ENCODE results near the gene CTBP2. TPM values are rescaled to one million over a fixed set of nuclear protein-coding genes. Genes with fewer than 3 reads are reported as not detected.
A peak's percentile ranks its signal among the peaks of the same experiment; 100 is the strongest.

CTBP2 gene
- total RNA-seq, 1 donor from 2014 or later, result 57.7 TPM

DNA sequence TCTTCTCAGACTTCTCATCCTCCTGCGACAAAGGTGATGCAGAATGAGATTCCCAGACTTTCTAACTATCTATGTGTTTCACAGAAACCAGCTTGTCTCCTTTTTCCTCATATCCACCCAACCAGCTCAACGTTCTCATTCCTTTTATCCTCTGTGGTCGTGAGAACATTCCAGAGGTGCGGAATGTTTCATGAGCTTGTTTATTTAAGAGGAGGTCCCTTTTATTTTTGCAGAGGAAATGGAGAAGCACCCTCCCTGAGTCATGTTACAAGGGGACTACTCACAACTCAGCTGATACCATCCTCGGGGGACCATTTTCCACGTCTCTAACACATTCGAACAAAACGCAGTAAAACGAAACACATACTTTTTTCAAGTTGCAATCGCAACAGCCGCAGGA, 125.2 kb downstream of the CTBP2 start:
- DNase-seq (ENCODE audit: low spot score in 2 of 2), result no peak
- Histone ChIP-seq H3K27me3 (no peaks in the 10 kb centered on the region), H3K4me1 (peaks cover 10 to 71% of the 10 kb centered on the region in 2 donors), H3K4me3 (peak overlapping the region in 1 of 2 donors; percentile 21), H3K27ac (peak overlapping the region; percentile 20 to 44), H3K36me3 (peaks cover 0 to 4% of the 10 kb centered on the region in 2 donors), H3K9me3 (no peaks in the 10 kb centered on the region)
- intact Hi-C loops (cut with DNase I), result no loop called here
- TF ChIP-seq, protein P1, sequence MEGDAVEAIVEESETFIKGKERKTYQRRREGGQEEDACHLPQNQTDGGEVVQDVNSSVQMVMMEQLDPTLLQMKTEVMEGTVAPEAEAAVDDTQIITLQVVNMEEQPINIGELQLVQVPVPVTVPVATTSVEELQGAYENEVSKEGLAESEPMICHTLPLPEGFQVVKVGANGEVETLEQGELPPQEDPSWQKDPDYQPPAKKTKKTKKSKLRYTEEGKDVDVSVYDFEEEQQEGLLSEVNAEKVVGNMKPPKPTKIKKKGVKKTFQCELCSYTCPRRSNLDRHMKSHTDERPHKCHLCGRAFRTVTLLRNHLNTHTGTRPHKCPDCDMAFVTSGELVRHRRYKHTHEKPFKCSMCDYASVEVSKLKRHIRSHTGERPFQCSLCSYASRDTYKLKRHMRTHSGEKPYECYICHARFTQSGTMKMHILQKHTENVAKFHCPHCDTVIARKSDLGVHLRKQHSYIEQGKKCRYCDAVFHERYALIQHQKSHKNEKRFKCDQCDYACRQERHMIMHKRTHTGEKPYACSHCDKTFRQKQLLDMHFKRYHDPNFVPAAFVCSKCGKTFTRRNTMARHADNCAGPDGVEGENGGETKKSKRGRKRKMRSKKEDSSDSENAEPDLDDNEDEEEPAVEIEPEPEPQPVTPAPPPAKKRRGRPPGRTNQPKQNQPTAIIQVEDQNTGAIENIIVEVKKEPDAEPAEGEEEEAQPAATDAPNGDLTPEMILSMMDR (IDR thresholded peaks at IDR 0.05), result no peak

DNA sequence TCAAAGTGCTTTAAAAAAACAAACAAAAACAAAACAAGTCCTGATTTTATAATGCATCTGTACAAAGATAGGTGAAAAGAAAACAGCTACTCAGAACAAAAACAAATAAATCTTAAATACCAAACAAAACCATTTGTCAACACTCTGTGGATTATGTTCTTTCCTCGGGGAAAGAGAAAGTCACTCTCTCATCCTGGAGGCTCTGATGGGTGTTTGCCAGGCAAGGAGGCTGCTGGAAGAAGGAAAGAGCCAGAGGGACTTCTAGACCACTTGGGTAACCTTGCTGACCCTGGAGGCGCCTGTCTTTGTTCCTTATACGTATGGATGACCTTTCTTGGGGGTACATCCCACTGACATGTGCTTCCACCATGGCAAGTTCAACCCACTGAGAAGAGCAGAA, 125.7 kb downstream of the CTBP2 start:
- H3K4me1 ChIP-seq, result peaks cover 9 to 71% of the 10 kb centered on the region in 2 donors
- H3K36me3 ChIP-seq, result peaks cover 0 to 4% of the 10 kb centered on the region in 2 donors
- peak overlapping the region; percentile 20 to 44 for H3K27ac ChIP-seq
- no peak for DNase-seq (ENCODE audit: low spot score in 2 of 2)
- TF ChIP-seq, protein P1 (IDR thresholded peaks at IDR 0.05), result no peak
- H3K9me3 ChIP-seq, result no peaks in the 10 kb centered on the region
- intact Hi-C loops (cut with DNase I), result no loop called here
- H3K27me3 ChIP-seq, result no peaks in the 10 kb centered on the region
- peak overlapping the region in 1 of 2 donors; percentile 21 for H3K4me3 ChIP-seq

DNA sequence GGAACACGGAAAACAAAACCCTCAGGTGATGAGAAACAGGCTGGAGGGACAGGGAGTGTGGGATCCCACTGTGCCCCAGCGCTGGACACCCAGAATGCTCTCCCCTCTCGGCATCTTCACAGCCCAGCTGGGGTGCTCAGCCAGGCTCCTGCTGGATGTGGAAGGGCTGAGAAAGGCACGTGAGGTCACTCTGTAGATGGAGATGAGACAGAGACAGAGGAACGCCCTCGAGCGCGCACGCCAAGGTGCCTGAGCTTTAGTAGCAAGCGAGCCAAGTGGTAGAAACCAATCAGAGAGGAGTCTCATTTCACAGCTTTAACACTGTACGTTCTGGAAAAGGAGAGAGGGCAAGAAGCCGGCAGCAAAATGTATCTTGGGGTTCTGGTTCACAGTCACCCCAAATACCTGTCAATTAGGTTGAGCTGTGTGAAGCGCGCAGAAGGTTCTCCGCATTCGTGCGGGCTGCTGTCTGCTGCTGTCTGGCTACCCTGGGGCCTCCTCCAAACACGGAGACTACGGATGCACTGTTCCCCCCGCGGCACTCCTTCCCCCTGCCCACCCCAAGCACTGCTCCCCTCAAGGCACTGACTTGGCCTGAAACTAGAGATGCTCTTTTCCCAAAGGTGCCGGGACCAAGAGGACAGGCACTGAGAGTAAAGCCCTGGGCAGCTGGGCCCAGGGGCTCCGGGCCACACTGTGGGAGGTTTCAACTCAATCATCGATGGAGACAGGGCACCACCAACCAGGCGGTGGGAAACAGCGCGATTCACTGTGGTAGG, 127.0 kb downstream of the CTBP2 start:
- peaks cover 6 to 64% of the 10 kb centered on the region in 2 donors for H3K4me1 ChIP-seq
- no peak overlapping the region for H3K4me3 ChIP-seq
- TF ChIP-seq, protein P1 (IDR thresholded peaks at IDR 0.05), result no peak
- peaks cover 0 to 4% of the 10 kb centered on the region in 2 donors for H3K36me3 ChIP-seq
- H3K9me3 ChIP-seq, result no peaks in the 10 kb centered on the region
- no peaks in the 10 kb centered on the region for H3K27me3 ChIP-seq
- peak overlapping the region in 1 of 2 donors; percentile 75 for H3K27ac ChIP-seq
- intact Hi-C loops (cut with DNase I), result no loop called here
- DNase-seq (ENCODE audit: low spot score in 2 of 2), result no peak

GRCh38 chr10:125032474-125033020, 127.8 kb downstream of the CTBP2 start:
- TF ChIP-seq, protein P1 (IDR thresholded peaks at IDR 0.05), result no peak
- intact Hi-C loops (cut with DNase I), result no loop called here
- Histone ChIP-seq H3K27ac (peak overlapping the region; percentile 69 to 75), H3K4me3 (no peak overlapping the region), H3K9me3 (no peaks in the 10 kb centered on the region), H3K27me3 (no peaks in the 10 kb centered on the region), H3K36me3 (peaks cover 0 to 4% of the 10 kb centered on the region in 2 donors), H3K4me1 (peaks cover 7 to 62% of the 10 kb centered on the region in 2 donors)
- DNase-seq (ENCODE audit: low spot score in 2 of 2), result no peak

DNA sequence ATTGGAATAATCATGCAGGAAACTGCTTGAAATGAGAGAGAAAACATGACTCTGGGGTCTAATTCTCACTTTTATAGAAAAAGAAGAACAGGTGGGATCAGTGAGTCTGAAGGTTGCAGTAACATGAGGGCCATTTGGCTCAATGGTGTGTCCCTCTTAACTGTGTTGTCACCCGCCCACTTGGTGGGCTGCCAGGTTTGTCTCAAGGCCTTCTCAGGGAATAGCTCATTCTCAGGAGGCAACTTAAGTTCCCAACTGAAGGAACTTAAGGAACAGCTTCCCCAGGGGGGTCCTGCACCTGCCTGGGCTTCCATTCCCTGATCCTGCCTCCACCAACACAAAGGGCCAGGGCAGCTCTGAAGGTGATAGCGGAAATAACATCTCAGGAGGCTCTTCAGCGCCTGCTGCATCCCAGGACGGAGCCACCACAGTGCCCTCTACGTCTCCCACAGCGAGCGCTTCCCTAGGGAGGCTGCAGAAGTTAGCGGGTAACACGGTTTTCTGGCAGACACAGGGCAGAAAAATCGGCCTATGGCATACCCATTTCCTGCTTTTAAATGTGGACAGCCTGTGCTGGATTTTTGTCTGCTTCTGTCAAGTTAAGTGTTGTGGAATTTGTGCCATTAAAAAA, 129.7 kb downstream of the CTBP2 start:
- no peak for DNase-seq (ENCODE audit: low spot score in 2 of 2)
- Histone ChIP-seq H3K4me1 (peaks cover 9 to 50% of the 10 kb centered on the region in 2 donors), H3K27me3 (no peaks in the 10 kb centered on the region), H3K4me3 (no peak overlapping the region), H3K27ac (peak overlapping the region; percentile 69 to 75), H3K36me3 (peaks cover 4 to 19% of the 10 kb centered on the region in 2 donors), H3K9me3 (no peaks in the 10 kb centered on the region)
- intact Hi-C loops (cut with DNase I), result loop anchor here (1.0 to 2.0 kb wide), 2 partner anchors 15 to 38 kb away; no protein-coding TSS in a partner anchor
- TF ChIP-seq, protein P1 (IDR thresholded peaks at IDR 0.05), result peak in 1 of 3 experiments; percentile 9

Data from ascending aorta (tissue), 2 donors.